Thoracic aorta (tissue), 2 donors: Measurements from ENCODE around the gene RRAGB. TPM values are rescaled to one million over a fixed set of nuclear protein-coding genes. Genes with fewer than 3 reads are reported as not detected.
"Not testable (repeated sequence)": the region's sequence is repeated elsewhere in the genome, so short reads cannot be mapped to it uniquely, and the experiment has no call there.

Experiments used
- ATAC-seq: fragments of 150-250 bp; one replicate; pipeline ENCODE4 v1.8.0; 2017; ENCODE audit warnings: low read depth; ENCODE audit not compliant: insufficient number of reproducible peaks, low FRiP score
- DNase-seq: peaks from one replicate; pipeline ENCODE4 v3.0.0-alpha.2; 2020; ENCODE audit warnings: low spot score
- H3K27ac ChIP-seq, 2 donors: fragments of 200-600 bp; sonication (generic); 1 replicate in 1 of 2; 2 replicates in 1 of 2; pipeline ENCODE4 v1.5.1; 2016; ENCODE audit warnings: mild to moderate bottlenecking in 2 of 2, moderate library complexity in 2 of 2
- H3K27me3 ChIP-seq: fragments of 200-600 bp; sonication (generic); replicated peaks from 2 replicates; pipeline ENCODE4 v1.6.0; 2016; ENCODE audit warnings: mild to moderate bottlenecking; ENCODE audit not compliant: insufficient read depth
- H3K36me3 ChIP-seq: fragments of 200-600 bp; sonication (generic); one replicate; pipeline ENCODE4 v1.5.1; 2016
- H3K4me1 ChIP-seq, 2 donors: fragments of 200-600 bp; sonication (generic); 1 replicate in 1 of 2; 2 replicates in 1 of 2; pipeline versions ENCODE4 v1.5.1 to v1.6.0; 2016; ENCODE audit warnings: low read depth in 2 of 2, mild to moderate bottlenecking in 1 of 2; ENCODE audit not compliant: control insufficient read depth in 1 of 2
- H3K4me3 ChIP-seq: fragments of 200-600 bp; sonication (generic); 2 replicates; pipeline ENCODE4 v1.5.1; 2016; ENCODE audit warnings: mild to moderate bottlenecking
- H3K9me3 ChIP-seq: fragments of 200-600 bp; sonication (generic); 2 replicates; pipeline ENCODE4 v1.5.1; 2016
- CTCF ChIP-seq: fragments of 200-600 bp; sonication (generic); IDR thresholded peaks from one replicate; pipeline ENCODE4 v1.5.1; 2019; ENCODE audit warnings: antibody characterized with exemption
- total RNA-seq, 2 donors: library from RNA; depleted of rRNA; stranded (reverse); fragments of >200 nt; gene quantifications; one replicate each; pipeline versions ENCODE4 v1.1.0 to v1.2.3, GENCODE V29; 2016

Gene RRAGB
- total RNA-seq, 2 donors from 2014 or later: 35.2 to 40.5 TPM

- Histone ChIP-seq H3K9me3 (no peaks in the 10 kb centered on the region), H3K36me3 (no peaks in the 10 kb centered on the region), H3K4me3 (no peak overlapping the region), H3K27me3 (no peaks in the 10 kb centered on the region), H3K27ac (no peak overlapping the region), H3K4me1 (no peaks in the 10 kb centered on the region)
- ATAC-seq (no peak), DNase-seq (no peak)
- no peak for TF ChIP-seq CTCF
These were observed 14.9 kb upstream of the RRAGB start for GRCh38 chrX:55702671-55703070.

GRCh38 chrX:55703436-55703835 is 14.1 kb upstream of the RRAGB start:
- H3K27ac ChIP-seq, ATAC-seq, H3K36me3 ChIP-seq, H3K4me1 ChIP-seq, H3K27me3 ChIP-seq, H3K9me3 ChIP-seq, DNase-seq, H3K4me3 ChIP-seq: not testable (repeated sequence)

GRCh38 chrX:55705066-55705465 is 12.5 kb upstream of the RRAGB start:
- not testable (repeated sequence) for H3K9me3 ChIP-seq, H3K4me3 ChIP-seq, H3K27me3 ChIP-seq, DNase-seq, H3K36me3 ChIP-seq, ATAC-seq, H3K4me1 ChIP-seq, H3K27ac ChIP-seq

- Histone ChIP-seq H3K4me3 (no peak overlapping the region), H3K27me3 (no peaks in the 10 kb centered on the region), H3K36me3 (no peaks in the 10 kb centered on the region), H3K4me1 (peaks cover 0 to 7% of the 10 kb centered on the region in 2 donors), H3K27ac (peak overlapping the region in 1 of 2 donors; percentile 74), H3K9me3 (no peaks in the 10 kb centered on the region)
- no peak for TF ChIP-seq CTCF
- DNase-seq (no peak), ATAC-seq (no peak)
These were observed 7.8 kb upstream of the RRAGB start for GRCh38 chrX:55709735-55710134.

GRCh38 chrX:55710701-55711100 is 6.8 kb upstream of the RRAGB start:
- Histone ChIP-seq H3K4me3 (no peak overlapping the region), H3K9me3 (no peaks in the 10 kb centered on the region), H3K36me3 (no peaks in the 10 kb centered on the region), H3K27ac (peak overlapping the region; percentile 71 to 74), H3K27me3 (no peaks in the 10 kb centered on the region), H3K4me1 (peaks cover 0 to 7% of the 10 kb centered on the region in 2 donors)
- ATAC-seq (no peak), DNase-seq (peak; percentile 5)
- TF ChIP-seq CTCF: no peak

GRCh38 chrX:55713631-55714030 is 3.9 kb upstream of the RRAGB start:
- no peaks in the 10 kb centered on the region for H3K27me3 ChIP-seq
- H3K4me3 ChIP-seq: no peak overlapping the region
- H3K36me3 ChIP-seq: no peaks in the 10 kb centered on the region
- no peak for ATAC-seq
- no peak overlapping the region for H3K27ac ChIP-seq
- no peak for DNase-seq
- H3K9me3 ChIP-seq: no peaks in the 10 kb centered on the region
- no peak for TF ChIP-seq CTCF
- peaks cover 0 to 9% of the 10 kb centered on the region in 2 donors for H3K4me1 ChIP-seq
